ENCODE measurements around the gene CRISP3.
"Not testable (repeated sequence)": the region's sequence is repeated elsewhere in the genome, so short reads cannot be mapped to it uniquely, and the experiment has no call there.

DNA sequence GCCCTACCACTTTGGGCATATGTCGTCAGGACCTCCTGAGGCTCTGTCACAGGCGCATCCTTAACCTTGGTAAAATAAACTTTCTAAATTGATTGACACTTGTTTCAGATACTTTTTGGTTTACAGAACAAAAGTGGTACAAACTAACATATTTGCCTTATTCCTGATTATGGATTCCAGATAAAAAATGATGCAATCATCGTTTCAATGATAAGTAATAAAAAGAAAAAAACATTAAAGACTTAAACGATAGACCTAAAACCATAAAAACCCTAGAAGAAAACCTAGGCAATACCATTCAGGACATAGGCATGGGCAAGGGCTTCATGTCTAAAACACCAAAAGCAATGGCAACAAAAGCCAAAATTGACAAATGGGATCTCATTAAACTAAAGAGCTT, 20.3 kb downstream of the CRISP3 start:
- not testable (repeated sequence) for TF ChIP-seq CTCF, POLR2A (IDR thresholded peaks at IDR 0.05)

All from thyroid gland (tissue), 4 donors.